ENCODE measurements around the gene RGP1. TPM values are rescaled to one million over a fixed set of nuclear protein-coding genes. Genes with fewer than 3 reads are reported as not detected.

The RGP1 gene
- total and polyA plus RNA-seq, 10 donors: 2.2 to 29.2 (median 21.2) TPM

GRCh38 chr9:35723426-35723825 is 25.7 kb upstream of the RGP1 start:
- H3K27me3 ChIP-seq (replicated peaks in 1 of 7): no peaks in the 10 kb centered on the region
- peaks cover 22 to 53% (median 38%) of the 10 kb centered on the region in 6 donors for H3K4me1 ChIP-seq
- H3K27ac ChIP-seq: no peak overlapping the region
- intact Hi-C loops (cut with DNase I; ENCODE audit: low total_unique reads): no loop called here
- DNase-seq: no peak
- peaks cover 7 to 92% (median 80%) of the 10 kb centered on the region in 6 donors for H3K36me3 ChIP-seq
- TF ChIP-seq CTCF (IDR thresholded peaks at IDR 0.05 in 8 of 11, conservative IDR thresholded peaks at IDR 0.05 in 3 of 11): no peak
- no peak for TF ChIP-seq POLR2AphosphoS5 (IDR thresholded peaks at IDR 0.05)
- TF ChIP-seq POLR2A (IDR thresholded peaks at IDR 0.05): no peak
- no peaks in the 10 kb centered on the region for H3K9me3 ChIP-seq
- 91 to 96% (median 93%) methylated on average over 2 of the region's 2 CpGs for WGBS, 5 donors
- H3K4me3 ChIP-seq: no peak overlapping the region

GRCh38 chr9:35723908-35724307 is 25.2 kb upstream of the RGP1 start:
- TF ChIP-seq CTCF (IDR thresholded peaks at IDR 0.05 in 8 of 11, conservative IDR thresholded peaks at IDR 0.05 in 3 of 11): no peak
- TF ChIP-seq POLR2A (IDR thresholded peaks at IDR 0.05): no peak
- TF ChIP-seq POLR2AphosphoS5 (IDR thresholded peaks at IDR 0.05): peak in 2 of 3 donors; percentile 13 to 36
- DNase-seq: no peak
- Histone ChIP-seq H3K4me1 (peaks cover 27 to 56% (median 40%) of the 10 kb centered on the region in 6 donors), H3K9me3 (no peaks in the 10 kb centered on the region), H3K4me3 (no peak overlapping the region), H3K27ac (no peak overlapping the region), H3K27me3 (replicated peaks in 1 of 7) (no peaks in the 10 kb centered on the region), H3K36me3 (peaks cover 7 to 87% (median 75%) of the 10 kb centered on the region in 6 donors)
- intact Hi-C loops (cut with DNase I; ENCODE audit: low total_unique reads): no loop called here
- WGBS, 5 donors: 89 to 96% (median 93%) methylated on average over 7 to 8 of the region's 8 CpGs

GRCh38 chr9:35725362-35725761 is 23.7 kb upstream of the RGP1 start:
- peak overlapping the region in 1 of 8 donors; percentile 100 for H3K27ac ChIP-seq
- H3K4me3 ChIP-seq: no peak overlapping the region
- H3K9me3 ChIP-seq: no peaks in the 10 kb centered on the region
- peaks cover 7 to 79% (median 61%) of the 10 kb centered on the region in 6 donors for H3K36me3 ChIP-seq
- TF ChIP-seq POLR2AphosphoS5 (IDR thresholded peaks at IDR 0.05): no peak
- TF ChIP-seq CTCF (IDR thresholded peaks at IDR 0.05 in 8 of 11, conservative IDR thresholded peaks at IDR 0.05 in 3 of 11): no peak
- TF ChIP-seq POLR2A (IDR thresholded peaks at IDR 0.05): no peak
- H3K27me3 ChIP-seq (replicated peaks in 1 of 7): no peaks in the 10 kb centered on the region
- no peak for DNase-seq
- 90 to 97% (median 93%) methylated on average over 6 to 11 of the region's 11 CpGs for WGBS, 5 donors
- H3K4me1 ChIP-seq: peaks cover 41 to 59% (median 51%) of the 10 kb centered on the region in 6 donors
- intact Hi-C loops (cut with DNase I; ENCODE audit: low total_unique reads): no loop called here

GRCh38 chr9:35726931-35727330 is 22.2 kb upstream of the RGP1 start:
- DNase-seq: peak; percentile 87
- Histone ChIP-seq H3K27me3 (replicated peaks in 1 of 7) (no peaks in the 10 kb centered on the region), H3K4me3 (peak overlapping the region in 4 of 8 donors; percentile 70 to 90 (median 77)), H3K4me1 (peaks cover 51 to 71% (median 63%) of the 10 kb centered on the region in 6 donors), H3K27ac (peak overlapping the region; percentile 49 to 100 (median 98)), H3K36me3 (peaks cover 0 to 64% (median 45%) of the 10 kb centered on the region in 6 donors), H3K9me3 (no peaks in the 10 kb centered on the region)
- WGBS, 5 donors: 9 to 28% (median 14%) methylated on average over 3 of the region's 3 CpGs
- TF ChIP-seq POLR2A (IDR thresholded peaks at IDR 0.05): no peak
- peak in 2 of 11 experiments; percentile 13 to 17 for TF ChIP-seq CTCF (IDR thresholded peaks at IDR 0.05 in 8 of 11, conservative IDR thresholded peaks at IDR 0.05 in 3 of 11)
- TF ChIP-seq POLR2AphosphoS5 (IDR thresholded peaks at IDR 0.05): peak; percentile 12 to 49 (median 40)
- intact Hi-C loops (cut with DNase I; ENCODE audit: low total_unique reads): no loop called here
